A549 (cell line): ENCODE results near the gene MKNK1. TPM values are rescaled to one million over a fixed set of nuclear protein-coding genes. Genes with fewer than 3 reads are reported as not detected.

Experiments
- ATAC-seq, 2 experiments: fragments of 200-7000 bp in 1 of 2; fragments of >200 bp in 1 of 2; cut with Nextera tagmentation in 1 of 2; cut with Tn5 transposase in 1 of 2; 3 replicates each; pipeline versions ENCODE4 v1.8.0 to v1.9.1; 2018 to 2020; ENCODE audit warnings: mild to moderate bottlenecking in 1 of 2, moderate library complexity in 1 of 2
- CTCF ChIA-PET: fragments of 300-600 bp; sonication (Branson Sonifier 250); formaldehyde crosslinking; extraction: SDS; loops from one replicate; lab custom pipeline; 2021; ENCODE audit warnings: antibody characterized with exemption, inconsistent platforms; lab: Yijun Ruan, JAX
- POLR2A ChIA-PET: fragments of 350-600 bp; formaldehyde crosslinking; extraction: SDS; loops from one replicate; lab custom pipeline; 2021; ENCODE audit warnings: antibody characterized with exemption, inconsistent platforms; lab: Yijun Ruan, JAX
- DNase-seq, 2 experiments: peaks; one replicate each; pipeline versions ENCODE4 v3.0.0 to v3.0.0-alpha.2; 2011 to 2016; ENCODE audit warnings: low read depth in 1 of 2, low spot score in 1 of 2
- FAIRE-seq: peaks from 2 replicates; lab custom pipeline; 2011; peaks lifted over from hg19 to GRCh38; lab: Jason Lieb, UNC
- H3K27ac ChIP-seq, 2 experiments: fragments of >200 bp; sonication (Bioruptor Twin); formaldehyde crosslinking; 3 replicates each; pipeline ENCODE4 v1.5.1; 2016 to 2017
- H3K4me1 ChIP-seq: fragments of >200 bp; sonication (Bioruptor Twin); formaldehyde crosslinking; 3 replicates; pipeline ENCODE4 v1.6.1; 2016
- H3K4me2 ChIP-seq: fragments of >200 bp; sonication (Bioruptor Twin); formaldehyde crosslinking; 3 replicates; pipeline ENCODE4 v1.6.1; 2016
- H3K4me3 ChIP-seq: fragments of >200 bp; sonication (Bioruptor Twin); formaldehyde crosslinking; 3 replicates; pipeline ENCODE4 v1.5.1; 2016
- H3K9me3 ChIP-seq: fragments of >200 bp; sonication (Bioruptor Twin); formaldehyde crosslinking; 3 replicates; pipeline ENCODE4 v1.6.1; 2016
- BCL3 ChIP-seq: fragments of >200 bp; sonication (Bioruptor Twin); formaldehyde crosslinking; IDR thresholded peaks from 3 replicates; pipeline ENCODE4 v1.6.1; 2016
- BHLHE40 ChIP-seq: IDR thresholded peaks from 2 replicates; pipeline ENCODE4 v1.6.1; 2012; ENCODE audit warnings: low read depth, low read length, inconsistent platforms
- CEBPB ChIP-seq, 2 experiments: fragments of >200 bp in 1 of 2; sonication (Bioruptor Twin) in 1 of 2; formaldehyde crosslinking in 1 of 2; IDR thresholded peaks; 2 replicates each; pipeline ENCODE4 v1.6.1; 2012 to 2016
- CHD2 ChIP-seq: fragments of 150-350 bp; IDR thresholded peaks from 2 replicates; pipeline ENCODE4 v1.6.1; 2014; ENCODE audit warnings: low read length; ENCODE audit not compliant: partially characterized antibody
- CTCF ChIP-seq: fragments of >200 bp; sonication (Bioruptor Twin); formaldehyde crosslinking; IDR thresholded peaks from 3 replicates; pipeline ENCODE4 v1.5.1; 2016
- EHMT2 ChIP-seq: fragments of 200-600 bp; sonication (generic); IDR thresholded peaks from 2 replicates; pipeline ENCODE4 v1.6.1; 2016; ENCODE audit warnings: antibody characterized with exemption, low read depth, mild to moderate bottlenecking, moderate library complexity
- ELK1 ChIP-seq: fragments of 150-350 bp; IDR thresholded peaks from 2 replicates; pipeline ENCODE4 v1.6.1; 2014; ENCODE audit warnings: low read depth, mild to moderate bottlenecking, low read length
- EP300 ChIP-seq, 2 experiments: fragments of >200 bp; sonication (Bioruptor Twin); formaldehyde crosslinking; IDR thresholded peaks; 2 replicates in 1 of 2; 3 replicates in 1 of 2; pipeline ENCODE4 v1.6.1; 2016 to 2017
- FOXS1 ChIP-seq: fragments of 250-450 bp; sonication (Bioruptor Pico); IDR thresholded peaks from 2 replicates; pipeline ENCODE4 v1.5.0; 2020; ENCODE audit warnings: mild to moderate bottlenecking, moderate library complexity
- GATA3 ChIP-seq: IDR thresholded peaks from 2 replicates; pipeline ENCODE4 v1.6.1; 2012; ENCODE audit warnings: borderline replicate concordance
- HOXB13 ChIP-seq: fragments of 250-450 bp; sonication (Bioruptor Pico); IDR thresholded peaks from 2 replicates; pipeline ENCODE4 v1.5.0; 2020; ENCODE audit warnings: low read depth, mild to moderate bottlenecking, moderate library complexity
- HOXB5 ChIP-seq: fragments of 250-450 bp; sonication (Bioruptor Pico); IDR thresholded peaks from 2 replicates; pipeline ENCODE4 v1.5.0; 2020; ENCODE audit warnings: mild to moderate bottlenecking, moderate library complexity
- JUN ChIP-seq, 2 experiments: fragments of >200 bp; sonication (Bioruptor Twin); formaldehyde crosslinking; IDR thresholded peaks; 2 replicates in 1 of 2; 3 replicates in 1 of 2; pipeline ENCODE4 v1.6.1; 2016 to 2017
- KDM1A ChIP-seq: fragments of 200-600 bp; sonication (generic); IDR thresholded peaks from 2 replicates; pipeline ENCODE4 v1.6.1; 2016; ENCODE audit warnings: low read depth, mild to moderate bottlenecking
- MAX ChIP-seq: IDR thresholded peaks from 2 replicates; pipeline ENCODE4 v1.6.1; 2012
- NPAS2 ChIP-seq: fragments of 250-450 bp; sonication (Bioruptor Pico); IDR thresholded peaks from 2 replicates; pipeline ENCODE4 v1.8.0; 2022; ENCODE audit warnings: mild to moderate bottlenecking, moderate library complexity, borderline replicate concordance
- PHF8 ChIP-seq: fragments of 200-600 bp; sonication (generic); IDR thresholded peaks from 2 replicates; pipeline ENCODE4 v1.6.1; 2016; ENCODE audit warnings: low read depth, mild to moderate bottlenecking, antibody characterized with exemption, moderate library complexity, borderline replicate concordance
- POLR2A ChIP-seq: IDR thresholded peaks from 2 replicates; pipeline ENCODE4 v1.6.1; 2012; ENCODE audit warnings: mild to moderate bottlenecking, low read length
- RAD21 ChIP-seq, 2 experiments: fragments of >200 bp in 1 of 2; sonication (Bioruptor Twin) in 1 of 2; formaldehyde crosslinking in 1 of 2; IDR thresholded peaks in 1 of 2; conservative IDR thresholded peaks in 1 of 2; 2 replicates in 1 of 2; 3 replicates in 1 of 2; pipeline ENCODE4 v1.6.1; 2012 to 2018; ENCODE audit warnings: inconsistent platforms in 1 of 2
- SMC3 ChIP-seq: fragments of >200 bp; sonication (Bioruptor Twin); formaldehyde crosslinking; IDR thresholded peaks from 3 replicates; pipeline ENCODE4 v1.6.1; 2018; ENCODE audit warnings: inconsistent platforms
- ZC3H11A ChIP-seq: fragments of 450-650 bp; IDR thresholded peaks from 2 replicates; pipeline ENCODE4 v1.6.1; 2014; ENCODE audit warnings: antibody characterized with exemption, mild to moderate bottlenecking
- ZSCAN20 ChIP-seq: fragments of 250-450 bp; sonication (Bioruptor Pico); IDR thresholded peaks from 2 replicates; pipeline ENCODE4 v1.8.0; 2022; ENCODE audit warnings: mild to moderate bottlenecking, moderate library complexity
- WGBS: methylation state at CpG from one replicate; pipeline ENCODE4 v1.1.6; 2017; ENCODE audit errors: missing lambda C conversion rate; 5-methylcytosine and 5-hydroxymethylcytosine counted together
- polyA plus RNA-seq, 4 experiments: library from polyadenylated mRNA; depleted of rRNA in 3 of 4; stranded (reverse); fragments of >200 nt; fragmentation: RNase III in 1 of 4; extraction: RNeasy Plus Mini Kit Qiagen cat#74134 plus additional on column Dnase treatment in 1 of 4; gene quantifications; 2 replicates in 3 of 4; 3 replicates in 1 of 4; pipeline ENCODE4 v1.2.3, GENCODE V29; 2011 to 2017

Gene MKNK1
- polyA plus RNA-seq, 2 of the 4 experiments (the other 2 are of a cell fraction) = 20.8 to 28.4 TPM

GRCh38 chr1:46536527-46536926 is 67.5 kb downstream of the MKNK1 start:
- no peak overlapping the region for H3K27ac ChIP-seq
- FAIRE-seq = no peak
- H3K4me2 ChIP-seq = no peak overlapping the region
- H3K4me1 ChIP-seq = peaks cover 3% of the 10 kb centered on the region; the same call in 1 of the 3 replicates
- no peak overlapping the region for H3K4me3 ChIP-seq
- no peak for ATAC-seq
- 52% methylated on average over 1 of the region's 1 CpG for WGBS
- no peaks in the 10 kb centered on the region for H3K9me3 ChIP-seq
- CTCF ChIA-PET = interaction anchor here (2.5 to 11.5 kb wide), 4 partner anchors 8 to 87 kb away, joined by 12 to 235 read pairs (median 50); no protein-coding TSS in a partner anchor
- no peak for TF ChIP-seq MAX
- TF ChIP-seq FOXS1 = no peak
- TF ChIP-seq RAD21 (conservative IDR thresholded peaks at IDR 0.05 in 1 of 2, IDR thresholded peaks at IDR 0.05 in 1 of 2) = no peak
- TF ChIP-seq BCL3 = no peak
- TF ChIP-seq BHLHE40 = no peak
- no peak for TF ChIP-seq KDM1A
- TF ChIP-seq EP300 (IDR thresholded peaks at IDR 0.05) = no peak
- no peak for TF ChIP-seq HOXB13
- TF ChIP-seq EHMT2 = no peak
- no peak for TF ChIP-seq GATA3
- TF ChIP-seq HOXB5 (CRISPR knock-in tag) = no peak
- TF ChIP-seq ELK1 = no peak
- no peak for TF ChIP-seq JUN (IDR thresholded peaks at IDR 0.05)
- TF ChIP-seq, all 56 proteins: peak for 0
- POLR2A ChIA-PET = no interaction called here
- no peak for DNase-seq

GRCh38 chr1:46535063-46535462 is 69.0 kb downstream of the MKNK1 start:
- TF ChIP-seq RAD21 (conservative IDR thresholded peaks at IDR 0.05 in 1 of 2, IDR thresholded peaks at IDR 0.05 in 1 of 2) = peak; percentile 28 to 45; a peak in 3 of 5 replicates
- TF ChIP-seq PHF8 = no peak
- TF ChIP-seq NPAS2 (CRISPR knock-in tag) = no peak
- no peak for TF ChIP-seq CHD2
- no peak for TF ChIP-seq POLR2A
- no peak for TF ChIP-seq ZC3H11A
- TF ChIP-seq CEBPB (IDR thresholded peaks at IDR 0.05) = no peak
- TF ChIP-seq EP300 (IDR thresholded peaks at IDR 0.05) = no peak
- TF ChIP-seq ZSCAN20 (CRISPR knock-in tag) = no peak
- TF ChIP-seq JUN (IDR thresholded peaks at IDR 0.05) = no peak
- no peak for TF ChIP-seq HOXB13
- peak; percentile 47 for TF ChIP-seq SMC3
- TF ChIP-seq CTCF = peak; percentile 48
- H3K27ac ChIP-seq = no peak overlapping the region
- FAIRE-seq (no peak), ATAC-seq (peak; percentile 68 to 83; a peak in 5 of 6 replicates), DNase-seq (peak; percentile 57 to 72)
- WGBS = 13% methylated on average over 1 of the region's 2 CpGs
- H3K4me3 ChIP-seq = no peak overlapping the region
- H3K4me2 ChIP-seq = no peak overlapping the region
- POLR2A ChIA-PET = no interaction called here
- CTCF ChIA-PET = interaction anchor here (0.5 to 11.5 kb wide), 15 partner anchors 9 to 190 kb away, joined by 3 to 235 read pairs (median 6); partner anchors contain the start of gene DMBX1
- H3K4me1 ChIP-seq = peaks cover 3% of the 10 kb centered on the region; the same call in 1 of the 3 replicates
- no peaks in the 10 kb centered on the region for H3K9me3 ChIP-seq
